ENCODE results near the gene ENSA.
"Not testable (repeated sequence)": the region's sequence is repeated elsewhere in the genome, so short reads cannot be mapped to it uniquely, and the experiment has no call there.

The ENSA gene, protein sequence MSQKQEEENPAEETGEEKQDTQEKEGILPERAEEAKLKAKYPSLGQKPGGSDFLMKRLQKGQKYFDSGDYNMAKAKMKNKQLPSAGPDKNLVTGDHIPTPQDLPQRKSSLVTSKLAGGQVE

DNA sequence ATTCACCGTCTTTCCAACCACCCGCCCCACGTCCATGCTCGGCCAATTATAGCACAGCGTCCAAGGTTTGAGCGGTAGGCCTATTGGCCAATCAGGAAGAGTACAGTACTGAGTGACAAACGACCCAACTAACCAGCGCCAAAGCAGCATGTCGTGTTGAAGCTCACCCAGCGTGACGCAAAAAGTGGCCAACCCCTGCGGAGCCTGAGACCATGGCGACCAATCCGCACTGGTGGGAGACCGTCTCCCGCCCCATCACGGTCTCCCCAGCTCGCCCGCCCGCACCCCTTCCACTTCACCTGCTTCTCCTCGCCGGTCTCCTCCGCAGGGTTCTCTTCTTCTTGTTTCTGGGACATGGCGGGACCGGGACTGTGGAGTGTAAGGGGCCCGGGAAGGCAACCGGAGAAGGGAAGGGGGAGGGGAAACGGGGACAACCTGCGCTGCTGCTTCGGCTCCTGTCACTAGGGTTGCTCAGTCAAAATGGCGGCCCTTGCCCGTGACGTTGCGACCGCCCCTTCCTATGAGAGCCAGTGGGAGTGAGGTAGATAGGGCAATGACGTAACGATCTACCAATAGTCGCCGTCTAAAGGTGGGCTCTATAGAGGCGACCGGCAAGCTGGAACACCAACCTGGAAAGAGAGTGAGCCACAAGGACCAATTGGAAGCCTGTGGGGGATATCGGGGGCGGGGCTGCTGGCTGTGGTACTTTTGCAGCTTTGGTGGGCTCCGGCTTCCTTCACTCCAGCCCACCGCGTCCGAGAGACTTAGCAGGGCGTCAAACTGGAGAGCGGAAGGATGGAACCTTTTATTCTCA is at the start of gene ENSA:
Gene ENSA, minus strand, starts transcription at position 498 of the 814 bp plus-strand sequence. Its CDS starts 142 bp downstream, at position 356.
- DNase-seq, result peak; percentile 91

DNA sequence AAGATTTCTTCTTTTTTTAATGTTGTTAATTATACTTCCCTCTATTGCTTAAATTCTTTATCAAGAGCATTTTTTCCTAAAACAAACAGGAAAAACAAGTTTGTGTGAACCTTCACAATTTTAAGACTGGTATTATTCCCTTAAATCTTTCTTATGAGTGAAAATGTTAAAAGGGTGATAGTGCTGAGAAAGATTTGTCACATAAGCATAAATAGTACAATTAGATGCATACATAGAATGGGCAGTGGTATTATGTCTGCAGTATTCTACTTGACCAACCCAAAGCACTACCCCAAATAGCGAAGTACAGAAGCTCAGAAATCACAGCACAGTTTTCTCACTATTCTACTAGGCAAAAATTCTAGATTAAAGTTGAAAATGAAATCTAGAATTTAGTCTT is 49.6 kb upstream of the ENSA start:
- no peak for DNase-seq

DNA sequence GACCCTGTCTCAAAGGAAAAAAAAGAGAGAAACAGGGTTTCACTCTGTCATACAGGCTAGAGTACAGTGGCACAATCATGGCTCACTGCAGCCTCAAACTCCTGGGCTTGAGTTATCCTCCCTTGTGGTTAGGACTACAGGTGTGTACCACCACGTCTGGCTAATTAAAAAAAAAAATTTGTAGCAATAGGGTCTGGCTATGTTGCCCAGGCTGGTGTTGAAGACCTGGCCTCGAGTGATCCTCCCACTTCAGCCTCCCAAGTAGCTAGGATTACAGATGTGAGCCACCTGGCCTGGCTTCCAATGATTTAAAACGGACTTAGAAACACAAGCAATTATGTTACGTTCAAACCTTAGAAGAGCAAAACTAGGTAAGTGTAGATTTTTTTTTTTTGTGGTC is 45.5 kb upstream of the ENSA start:
- DNase-seq, result no peak

DNA sequence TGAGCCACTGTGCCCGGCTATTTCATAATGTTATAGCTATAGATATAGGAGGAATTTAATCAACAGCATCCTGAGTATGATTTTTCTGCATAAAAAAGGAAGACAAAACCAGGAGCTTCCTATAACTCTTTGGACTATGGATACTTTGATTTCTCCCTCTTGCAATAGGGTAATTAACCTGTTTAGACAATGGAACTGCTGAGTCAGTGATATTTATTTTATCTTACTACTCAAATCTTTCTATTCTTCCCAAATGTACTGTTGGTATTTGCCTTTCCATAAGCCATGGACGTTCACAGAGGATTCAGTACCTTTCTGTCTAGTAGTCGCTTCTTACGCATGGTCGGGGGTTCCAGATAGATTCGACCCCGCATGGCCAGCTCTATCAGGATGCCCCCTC is 33.9 kb upstream of the ENSA start:
- DNase-seq, result no peak

DNA sequence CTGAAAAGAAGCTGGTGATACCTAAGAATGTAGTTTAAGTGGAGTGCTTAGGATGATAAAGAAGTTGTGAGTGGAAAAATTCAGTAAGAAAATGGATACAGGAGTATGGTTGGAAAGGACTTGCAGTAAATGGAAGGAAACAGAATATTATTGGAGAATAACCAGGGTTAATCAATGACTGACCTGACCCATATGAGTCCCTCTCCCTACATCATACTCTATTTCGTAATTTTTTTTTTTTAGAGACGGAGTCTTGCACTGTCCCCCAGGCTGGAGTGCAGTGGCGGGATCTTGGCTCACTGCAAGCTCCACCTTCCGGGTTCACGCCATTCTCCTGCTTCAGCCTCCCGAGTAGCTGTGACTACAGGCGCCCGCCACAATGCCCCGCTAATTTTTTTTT is 33.4 kb upstream of the ENSA start:
- DNase-seq, result no peak

DNA sequence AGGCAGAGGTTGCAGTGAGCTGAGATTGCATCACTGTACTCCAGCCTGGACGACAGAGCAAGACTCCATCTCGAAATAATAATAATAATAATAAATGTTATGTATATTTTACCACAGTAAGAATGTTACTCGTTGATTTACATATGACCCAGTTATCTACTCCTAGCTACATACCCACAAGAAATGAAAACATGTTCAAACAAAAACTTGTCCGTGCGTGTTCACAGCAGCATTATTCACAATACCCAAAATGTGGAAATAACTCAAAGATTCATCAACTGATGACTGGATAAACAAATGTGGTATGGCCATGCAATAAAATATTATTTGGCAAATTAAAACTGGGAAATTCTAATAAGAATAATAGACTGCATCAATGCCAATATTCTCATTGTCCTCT is 31.7 kb upstream of the ENSA start:
- no peak for DNase-seq

DNA sequence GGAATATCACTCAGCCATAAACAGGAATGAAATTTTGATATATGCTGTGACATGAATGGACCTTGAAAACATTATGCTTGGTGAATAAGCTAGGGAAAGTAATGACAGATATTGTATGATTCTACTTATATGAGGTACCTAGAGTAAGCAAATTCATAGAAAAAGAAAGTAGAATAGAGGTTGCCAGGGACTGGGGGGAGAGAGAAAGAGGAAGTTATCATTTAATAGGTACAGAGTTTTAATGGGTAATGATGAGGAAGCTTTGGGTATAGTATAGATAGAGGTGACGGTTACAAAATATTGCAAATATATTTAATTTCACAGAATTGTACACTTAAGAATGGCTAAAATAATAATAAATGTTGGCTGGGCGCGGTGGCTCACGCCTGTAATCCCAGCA is 31.2 kb upstream of the ENSA start:
- DNase-seq, result no peak

DNA sequence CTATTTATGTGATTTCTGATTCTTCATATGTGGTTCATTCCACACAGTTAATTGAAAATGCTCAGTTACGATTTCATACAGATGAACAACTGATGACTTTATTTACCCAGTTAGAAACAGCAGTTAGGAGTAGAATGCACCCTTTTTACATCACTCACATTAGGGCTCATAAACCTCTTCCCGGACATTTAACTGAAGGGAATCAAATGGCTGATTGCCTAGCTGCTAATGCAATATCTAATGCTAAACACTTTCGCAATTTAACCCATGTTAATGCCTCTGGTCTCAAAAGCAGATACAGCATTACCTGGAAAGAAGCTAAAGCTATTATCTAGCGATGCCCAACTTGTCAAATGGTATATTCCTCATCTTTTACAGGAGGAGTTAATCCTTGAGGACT is 27.7 kb upstream of the ENSA start:
- not testable (repeated sequence) for DNase-seq

DNA sequence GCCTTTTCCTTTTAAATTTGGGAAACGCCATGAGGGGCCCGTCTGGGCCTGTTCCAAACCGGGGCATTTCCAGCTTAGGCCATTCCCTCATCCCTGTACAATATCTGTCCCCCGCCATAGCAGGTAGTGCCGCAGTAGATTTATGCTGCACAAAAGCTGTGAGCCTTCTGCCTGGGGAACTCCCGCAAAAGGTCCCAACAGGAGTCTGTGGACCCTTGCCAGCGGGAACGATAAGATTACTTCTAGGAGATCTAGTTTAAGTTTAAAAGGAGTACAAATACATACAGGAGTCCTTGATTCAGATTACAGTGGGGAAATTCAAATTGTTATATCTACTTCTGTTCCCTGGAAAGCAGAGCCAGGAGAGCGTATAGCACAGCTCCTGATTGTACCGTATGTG is 25.2 kb upstream of the ENSA start:
- DNase-seq, result not testable (repeated sequence)

DNA sequence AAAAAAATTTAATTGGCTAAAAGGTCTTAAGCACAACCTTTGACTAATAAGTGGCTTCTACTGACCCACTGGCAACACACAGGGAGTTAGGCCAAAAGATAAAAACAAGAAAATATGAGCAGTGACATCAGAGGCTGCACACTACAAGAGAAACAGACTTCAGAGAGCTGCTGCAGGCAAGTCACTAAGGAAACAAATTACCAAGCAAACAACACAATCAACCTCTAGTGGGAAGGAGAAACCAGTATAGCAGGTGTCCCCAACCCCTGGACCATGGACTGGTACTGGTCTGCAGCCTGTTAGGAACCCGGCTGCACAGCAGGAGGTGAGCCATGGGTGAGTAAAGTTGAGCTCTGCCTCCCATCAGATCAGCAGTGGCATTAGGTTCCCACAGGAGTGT is 20.8 kb upstream of the ENSA start:
- no peak for DNase-seq

DNA sequence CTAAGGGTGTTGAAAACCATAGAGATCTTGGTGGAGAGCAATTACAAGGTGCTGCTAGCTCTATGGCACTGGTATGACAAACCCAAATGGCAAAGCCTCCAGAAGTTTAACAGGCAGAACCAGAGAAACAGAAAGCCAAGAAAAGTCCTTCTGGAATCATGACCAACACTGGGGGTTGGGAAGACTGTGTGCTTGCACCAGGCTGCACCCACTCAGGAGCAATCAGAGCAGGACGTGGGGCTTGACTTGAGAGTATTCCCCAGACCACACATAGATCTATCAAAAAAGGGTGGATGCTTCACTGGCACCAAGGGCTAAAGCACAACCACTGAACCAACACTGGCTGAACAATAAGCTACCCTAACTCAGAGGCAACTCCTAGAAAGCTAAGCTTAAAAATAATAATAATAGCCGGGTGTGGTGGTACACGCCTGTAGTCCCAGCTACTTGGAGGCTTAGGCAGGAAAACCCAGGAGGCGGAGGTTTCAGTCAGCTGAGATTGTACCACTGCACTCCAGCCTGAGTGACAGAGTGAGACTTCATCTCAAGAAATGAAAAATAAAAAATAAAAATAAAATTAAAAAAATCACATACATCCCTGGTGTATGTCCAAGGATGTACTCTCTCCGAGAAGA is 20.1 kb upstream of the ENSA start:
- no peak for DNase-seq

DNA sequence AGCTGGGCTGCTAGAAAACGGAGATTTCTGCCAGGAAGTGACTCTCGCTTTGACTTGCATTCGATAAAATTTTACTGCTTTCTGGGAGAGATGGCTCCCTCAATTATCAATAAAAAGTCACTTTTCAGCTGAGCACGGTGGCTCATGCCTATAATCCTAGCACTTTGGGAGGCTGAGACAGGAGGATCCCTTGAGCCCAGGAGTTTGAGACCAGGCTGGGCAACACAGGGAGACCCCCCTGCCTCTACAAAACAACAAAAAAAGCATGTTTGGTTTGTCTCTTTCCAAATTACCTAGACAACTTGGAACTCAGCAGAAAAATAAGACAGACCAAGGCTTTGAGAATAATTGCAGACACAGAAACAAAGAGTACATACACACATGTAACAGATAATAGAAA is 12.9 kb upstream of the ENSA start:
- DNase-seq, result no peak

DNA sequence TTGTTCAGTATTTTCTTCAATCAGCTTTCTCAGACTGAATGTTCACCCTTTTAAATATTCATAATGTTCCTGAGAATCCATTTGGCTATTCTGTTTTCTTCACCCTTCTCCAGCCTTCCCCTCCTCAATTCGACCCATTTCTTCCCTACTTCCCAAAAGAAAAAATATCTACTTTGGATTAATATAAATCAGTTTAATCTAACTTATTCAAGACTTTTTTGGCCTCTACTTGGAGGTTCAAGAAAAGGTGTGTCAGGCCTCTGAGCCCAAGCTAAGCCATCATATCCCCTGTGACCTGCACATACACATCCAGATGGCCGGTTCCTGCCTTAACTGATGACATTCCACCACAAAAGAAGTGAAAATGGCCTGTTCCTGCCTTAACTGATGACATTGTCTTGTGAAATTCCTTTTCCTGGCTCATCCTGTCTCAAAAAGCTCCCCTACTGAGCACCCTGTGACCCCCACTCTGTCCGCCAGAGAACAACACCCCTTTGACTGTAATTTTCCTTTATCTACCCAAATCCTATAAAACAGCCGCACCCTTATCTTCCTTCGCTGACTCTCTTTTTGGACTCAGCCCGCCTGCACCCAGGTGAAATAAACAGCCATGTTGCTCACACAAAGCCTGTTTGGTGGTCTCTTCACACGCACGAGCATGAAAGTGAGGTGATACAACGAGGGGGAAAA is 11.9 kb upstream of the ENSA start:
- DNase-seq, result not testable (repeated sequence)

DNA sequence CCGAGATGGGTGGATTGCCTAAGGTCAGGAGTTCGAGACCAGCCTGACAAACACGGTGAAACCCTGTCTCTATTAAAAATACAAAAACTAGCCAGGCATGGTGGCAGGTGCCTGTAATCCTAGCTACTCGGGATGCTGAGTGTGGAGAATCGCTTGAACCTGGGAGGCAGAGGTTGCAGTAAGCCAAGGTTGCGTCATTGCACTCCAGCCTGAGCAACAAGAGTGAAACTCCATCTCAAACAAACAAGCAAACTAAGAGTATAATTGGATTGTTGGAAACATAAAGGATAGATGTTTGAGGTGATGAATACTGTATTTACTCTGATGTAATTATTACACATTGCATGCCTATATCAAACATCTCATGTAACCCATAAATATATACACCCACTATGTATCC is 9.0 kb upstream of the ENSA start:
- DNase-seq, result not testable (repeated sequence)

DNA sequence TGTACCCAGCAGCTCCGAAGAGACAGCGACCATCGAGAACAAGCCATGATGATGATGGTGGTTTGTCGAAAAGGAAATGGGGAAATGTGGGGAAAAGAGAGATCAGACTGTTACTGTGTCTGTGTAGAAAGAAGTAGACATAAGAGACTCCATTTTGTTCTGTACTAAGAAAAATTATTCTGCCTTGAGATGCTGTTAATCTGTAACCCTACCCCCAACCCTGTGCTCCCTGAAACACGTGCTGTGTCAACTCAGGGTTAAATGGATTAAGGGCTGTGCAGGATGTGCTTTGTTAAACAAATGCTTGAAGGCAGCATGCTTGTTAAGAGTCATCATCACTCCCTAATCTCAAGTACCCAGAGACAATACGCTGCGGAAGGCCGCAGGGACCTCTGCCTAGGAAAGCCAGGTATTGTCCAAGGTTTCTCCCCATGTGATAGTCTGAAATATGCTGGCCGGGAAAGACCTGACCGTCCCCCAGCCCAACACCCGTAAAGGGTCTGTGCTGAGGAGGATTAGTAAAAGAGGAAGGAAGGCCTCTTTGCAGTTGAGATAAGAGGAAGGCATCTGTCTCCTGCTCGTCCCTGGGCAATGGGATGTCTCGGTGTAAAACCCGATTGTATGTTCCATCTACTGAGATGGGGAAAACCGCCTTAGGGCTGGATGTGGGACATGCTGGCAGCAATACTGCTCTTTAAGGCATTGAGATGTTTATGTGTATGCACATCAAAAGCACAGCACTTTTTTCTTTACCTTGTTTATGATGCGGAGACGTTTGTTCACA is 5.6 kb upstream of the ENSA start:
- not testable (repeated sequence) for DNase-seq

DNA sequence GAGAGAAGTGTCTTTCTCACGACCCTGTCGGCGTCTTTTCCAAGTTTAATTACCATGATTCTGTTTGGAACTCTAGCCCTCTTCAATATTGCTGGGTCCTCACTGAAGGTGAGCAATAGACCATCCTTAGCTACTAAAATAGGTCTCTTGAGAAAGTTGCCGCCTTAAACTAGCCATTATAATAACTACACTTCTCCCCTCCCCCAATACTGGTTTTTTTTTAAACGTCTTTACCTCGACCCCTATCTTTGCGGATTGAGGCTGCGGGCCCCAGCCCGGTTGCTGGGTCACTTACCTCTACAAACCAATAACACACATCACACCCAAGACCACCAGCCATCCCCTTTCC is 672 bp downstream of the ENSA start:
- DNase-seq, result no peak

DNA sequence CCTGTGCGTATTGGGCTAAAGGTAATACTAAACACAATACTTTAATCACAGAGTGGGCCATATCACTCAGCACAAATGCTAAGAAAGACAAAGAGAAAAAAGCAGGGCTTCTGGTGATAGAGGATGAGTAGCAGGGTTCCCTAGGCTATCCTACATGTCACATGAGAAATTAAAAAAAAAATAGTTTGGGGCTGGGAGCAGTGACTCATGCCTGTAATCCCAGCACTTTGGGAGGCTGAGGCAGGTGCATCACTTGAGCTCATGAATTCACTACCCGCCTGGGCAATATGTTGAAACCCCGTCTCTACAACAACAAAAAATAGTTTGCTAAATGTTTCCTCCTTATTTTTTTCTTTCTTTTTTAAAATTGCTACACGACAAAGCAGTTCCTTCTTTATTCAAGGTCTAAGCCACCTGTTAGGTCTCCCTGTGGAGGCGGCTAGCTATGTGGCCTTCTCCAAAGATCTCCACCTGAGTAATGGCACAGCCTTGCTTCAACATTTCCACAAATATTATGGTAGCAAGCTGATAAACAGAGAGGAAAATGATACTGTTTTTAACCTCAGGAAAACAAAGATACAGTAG is 1.5 kb downstream of the ENSA start:
- no peak for DNase-seq

DNA sequence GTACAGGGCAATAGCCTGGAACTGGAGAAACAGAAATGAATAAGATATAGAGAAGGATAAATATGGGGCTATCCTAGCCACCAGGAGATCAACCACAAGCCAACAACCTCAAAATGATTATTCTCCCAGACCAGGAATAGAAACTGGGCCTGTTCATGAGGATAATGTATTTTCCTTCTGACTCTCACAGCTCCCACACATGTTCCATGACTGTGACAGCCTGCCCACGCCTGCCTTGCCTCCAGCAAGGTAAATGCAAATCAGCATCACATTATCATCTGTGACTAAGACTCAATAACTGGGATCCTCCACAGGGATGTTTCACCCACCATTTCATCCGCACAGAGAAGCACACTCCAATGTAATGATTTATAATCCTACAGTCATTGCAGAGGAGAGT is 3.3 kb downstream of the ENSA start:
- DNase-seq, result no peak

DNA sequence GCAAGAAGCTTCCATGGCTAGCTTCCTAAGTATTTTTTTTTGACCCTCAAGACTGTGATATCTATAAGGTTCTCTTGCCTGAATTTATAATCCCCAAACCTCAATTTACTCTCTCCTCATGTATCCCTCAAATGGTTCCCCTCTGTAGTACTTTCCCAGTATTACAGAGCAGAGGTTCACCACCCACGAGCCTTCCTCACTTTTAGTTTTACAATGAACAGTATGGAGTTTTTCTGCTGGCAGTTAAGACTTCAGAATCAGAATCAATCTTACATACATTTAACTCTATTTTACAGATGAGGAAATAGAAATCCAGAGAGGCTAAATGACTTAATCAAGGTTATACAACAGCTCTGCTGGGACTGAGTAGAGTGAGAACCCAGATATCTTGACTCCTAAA is 4.9 kb downstream of the ENSA start:
- DNase-seq, result not testable (repeated sequence)

DNA sequence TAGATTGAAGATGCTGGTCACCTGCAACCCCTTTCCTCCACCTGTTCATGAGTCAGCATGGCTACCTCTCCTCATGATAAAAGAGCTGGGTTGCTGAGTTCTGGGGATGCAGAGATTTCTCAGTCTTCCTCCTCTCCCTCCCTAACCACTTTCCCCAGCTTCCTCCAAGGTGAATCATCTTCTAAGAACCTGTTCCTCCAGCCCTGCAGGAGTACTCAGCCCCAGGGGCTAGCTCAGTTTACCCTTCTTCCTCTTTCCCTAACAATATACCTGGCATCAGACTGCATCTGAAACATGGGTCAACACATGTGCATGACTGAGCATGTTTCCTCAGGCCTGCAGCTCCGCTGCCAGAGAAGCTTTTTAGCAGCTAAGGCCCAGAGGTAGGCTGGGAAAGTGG is 5.3 kb downstream of the ENSA start:
- not testable (repeated sequence) for DNase-seq

DNA sequence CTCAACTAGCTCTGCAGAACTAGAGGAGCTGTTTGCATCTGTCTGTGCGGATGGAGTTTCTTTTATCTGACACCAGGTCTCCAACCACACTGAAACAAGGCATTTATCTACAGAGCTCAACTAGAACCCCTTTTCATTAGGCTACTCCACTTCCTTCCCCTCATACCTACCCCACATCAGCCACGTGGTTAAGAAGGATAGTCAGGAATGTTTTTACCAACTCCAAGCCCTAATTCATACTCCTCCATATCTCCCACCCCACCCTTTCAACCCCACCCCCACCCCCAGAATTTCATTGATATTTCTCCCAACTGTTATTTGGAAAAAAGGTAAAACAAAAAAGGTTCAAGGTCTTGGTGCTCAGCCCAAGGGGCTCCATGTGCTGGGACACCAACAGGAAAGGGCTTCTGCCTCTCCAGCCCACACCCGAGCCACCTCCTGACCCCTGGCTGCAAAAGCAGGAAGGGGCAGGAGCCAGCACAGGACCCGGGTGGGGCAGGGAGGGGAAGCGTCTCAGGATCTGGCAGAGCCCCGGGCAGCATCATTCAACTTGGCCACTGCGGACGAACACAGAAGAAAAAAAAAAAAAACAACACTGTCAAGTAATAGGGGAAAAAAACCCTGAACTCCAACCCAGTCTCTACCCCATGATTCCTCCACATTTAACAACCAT is 7.0 kb downstream of the ENSA start:
- DNase-seq, result no peak

Data from stimulated activated CD4-positive, alpha-beta T cell treated with anti-CD3 and anti-CD28 coated beads, Interleukin-4, amount 100 ng/mL, for 1 hour (primary cell).